HG02840 (cell line): ENCODE measurements around the gene NKD2.
"Not testable (repeated sequence)": the region's sequence is repeated elsewhere in the genome, so short reads cannot be mapped to it uniquely, and the experiment has no call there.

Experiments
- ATAC-seq: cut with Tn5 transposase; IDR thresholded peaks from one replicate; pipeline ENCODE4 v1.9.1; 2021; ENCODE audit warnings: mild to moderate bottlenecking, moderate library complexity, moderate number of reproducible peaks; ENCODE audit not compliant: unreplicated experiment, low FRiP score

NKD2 gene

GRCh38 chr5:1011741-1012312 lies 3.2 kb downstream of the NKD2 start:
- ATAC-seq = no peak

DNA sequence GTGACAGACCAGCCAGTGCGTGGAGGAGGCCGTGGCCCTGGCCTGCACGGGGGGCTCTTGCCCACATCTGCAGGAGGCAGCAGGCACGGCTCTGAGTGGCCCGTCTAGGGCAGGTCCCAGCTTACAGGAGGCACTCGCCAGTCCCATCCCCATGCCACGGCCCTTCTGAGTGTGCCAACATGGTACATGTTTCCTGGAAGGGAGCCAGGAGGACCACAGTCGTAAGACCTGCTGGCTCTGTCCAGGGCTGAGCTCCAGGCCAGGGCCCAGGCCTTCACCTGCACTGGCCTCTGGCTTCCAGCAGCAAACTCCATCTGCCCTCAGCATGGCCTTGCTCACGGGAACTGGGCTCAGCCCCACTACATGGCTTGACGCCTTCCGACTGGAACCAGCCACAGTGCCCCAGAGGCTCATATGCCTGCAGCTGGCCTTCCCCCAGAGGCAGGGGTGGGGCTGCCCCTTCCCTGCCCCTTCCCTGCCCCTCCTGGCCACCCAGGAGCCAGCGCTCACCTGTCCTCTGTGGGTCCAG lies 3.8 kb downstream of the NKD2 start:
- ATAC-seq = no peak

DNA sequence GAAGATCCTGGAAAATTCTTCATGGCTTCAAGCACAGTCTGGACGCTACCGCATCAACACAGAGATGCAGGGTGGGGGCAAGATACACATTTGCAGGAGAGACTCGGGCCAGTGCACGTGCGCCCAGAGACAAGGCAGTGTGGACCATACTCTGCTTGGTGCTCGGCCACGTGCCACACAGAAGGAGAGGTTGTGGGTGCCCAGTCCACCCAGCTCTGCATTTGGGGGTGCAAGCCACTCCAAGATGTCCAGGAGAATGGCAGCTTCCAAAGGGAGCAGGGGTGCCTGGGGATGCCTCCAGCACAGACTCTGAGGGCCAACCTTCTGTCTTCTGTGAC lies 4.3 kb downstream of the NKD2 start:
- ATAC-seq = no peak

- no peak for ATAC-seq
Measured at GRCh38 chr5:1013238-1013947, 4.8 kb downstream of the NKD2 start.

DNA sequence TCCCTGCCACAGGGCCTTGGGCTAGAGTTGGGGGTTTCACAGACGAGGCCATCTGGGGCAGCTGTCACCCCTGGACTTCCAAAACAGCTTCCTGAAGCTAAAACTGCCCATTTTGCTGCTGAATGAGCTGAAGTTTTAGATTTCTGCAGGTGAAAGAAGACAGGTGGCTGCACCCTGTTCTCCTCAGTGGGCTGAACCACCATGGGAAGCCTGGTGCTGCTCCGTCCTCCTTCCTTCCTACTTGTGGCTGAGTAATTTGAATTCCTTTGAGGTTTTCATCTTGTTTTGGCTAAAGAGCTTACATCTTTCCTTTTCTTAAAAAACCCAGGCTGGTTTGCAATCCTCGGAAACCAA lies 5.3 kb downstream of the NKD2 start:
- ATAC-seq = no peak

DNA sequence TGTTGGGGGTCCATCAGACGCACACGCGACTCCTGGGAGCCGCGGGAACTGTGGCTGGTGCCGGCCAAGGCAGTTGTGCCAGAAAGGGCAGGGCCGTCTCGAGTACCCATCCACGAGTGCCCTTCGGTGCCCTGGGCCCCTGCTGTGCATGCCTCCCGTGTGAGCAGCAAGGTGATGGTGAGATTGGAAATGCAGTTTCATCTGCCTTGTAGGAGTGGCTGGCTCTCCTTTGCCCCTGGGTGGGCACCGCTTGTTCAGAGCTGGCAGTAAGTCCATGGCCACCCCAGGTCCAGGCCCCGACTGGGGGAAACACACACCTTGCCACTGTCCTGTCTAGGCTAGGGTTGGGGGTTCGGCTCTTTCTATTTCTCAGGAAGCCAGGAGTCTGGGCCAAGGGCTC lies 5.7 kb downstream of the NKD2 start:
- ATAC-seq = no peak

DNA sequence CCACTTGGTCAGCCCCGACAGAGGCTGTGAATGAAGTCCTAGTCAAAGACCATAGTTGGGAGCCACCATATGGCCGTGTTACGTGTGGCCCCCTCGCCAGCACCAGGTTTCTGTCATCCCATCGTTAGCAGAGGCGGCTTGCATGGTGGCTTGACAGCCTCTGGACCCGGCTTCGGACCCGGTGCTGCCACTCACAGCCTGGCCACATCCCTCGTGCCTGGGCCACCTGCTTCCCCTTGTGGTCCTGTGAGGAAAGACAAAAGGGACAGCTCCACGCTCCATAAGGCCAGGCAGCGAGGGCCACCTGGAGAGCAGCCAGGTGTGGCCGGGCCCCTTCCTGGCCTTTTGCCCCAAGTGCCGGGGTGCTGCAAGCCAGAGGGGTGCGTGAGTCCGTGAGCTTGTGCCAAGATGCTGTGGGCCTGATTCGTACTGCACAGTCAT lies 6.2 kb downstream of the NKD2 start:
- ATAC-seq = no peak

DNA sequence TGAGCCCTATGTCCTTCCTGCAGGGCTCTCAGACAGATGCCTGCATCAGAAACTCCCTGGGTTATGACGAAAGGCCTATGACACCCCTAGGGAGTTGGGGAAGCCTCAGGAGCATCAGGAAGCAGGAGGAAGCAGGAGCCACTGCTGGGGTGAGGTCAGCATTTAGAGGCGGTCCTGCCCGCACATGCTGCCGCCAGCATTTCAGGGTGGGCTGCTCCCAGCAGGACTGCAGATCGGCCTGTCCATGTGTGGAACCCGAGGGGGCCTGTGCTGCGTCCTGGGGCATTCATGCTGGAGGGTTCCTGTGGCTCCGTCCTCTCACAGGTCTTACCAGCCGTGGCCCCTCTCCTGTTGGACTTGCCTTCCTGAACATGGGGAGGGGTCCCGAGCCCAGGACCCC lies 6.9 kb downstream of the NKD2 start:
- ATAC-seq = no peak

GRCh38 chr5:1016036-1016435 lies 7.4 kb downstream of the NKD2 start:
- no peak for ATAC-seq

GRCh38 chr5:1016476-1016875 lies 7.9 kb downstream of the NKD2 start:
- no peak for ATAC-seq

DNA sequence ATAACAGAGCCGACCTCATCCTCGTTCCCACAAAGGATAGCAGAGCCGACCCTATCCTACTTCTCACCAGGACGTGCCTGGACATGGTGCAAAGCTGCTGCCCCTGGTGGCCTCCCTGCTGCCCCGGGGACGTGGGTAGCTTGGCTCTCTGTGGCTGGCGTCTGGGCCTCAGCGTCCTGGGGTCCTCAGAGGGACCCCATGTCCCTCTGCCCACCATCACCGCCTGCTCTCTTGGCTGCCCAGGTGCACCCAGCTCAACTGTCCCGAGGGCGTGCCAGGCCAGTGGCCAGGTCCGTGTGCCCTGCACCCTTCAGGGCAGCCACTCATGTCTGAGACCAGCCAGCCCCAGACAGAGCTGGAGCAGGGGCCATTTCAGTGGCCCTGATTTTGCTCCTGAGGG lies 8.5 kb downstream of the NKD2 start:
- ATAC-seq = no peak

DNA sequence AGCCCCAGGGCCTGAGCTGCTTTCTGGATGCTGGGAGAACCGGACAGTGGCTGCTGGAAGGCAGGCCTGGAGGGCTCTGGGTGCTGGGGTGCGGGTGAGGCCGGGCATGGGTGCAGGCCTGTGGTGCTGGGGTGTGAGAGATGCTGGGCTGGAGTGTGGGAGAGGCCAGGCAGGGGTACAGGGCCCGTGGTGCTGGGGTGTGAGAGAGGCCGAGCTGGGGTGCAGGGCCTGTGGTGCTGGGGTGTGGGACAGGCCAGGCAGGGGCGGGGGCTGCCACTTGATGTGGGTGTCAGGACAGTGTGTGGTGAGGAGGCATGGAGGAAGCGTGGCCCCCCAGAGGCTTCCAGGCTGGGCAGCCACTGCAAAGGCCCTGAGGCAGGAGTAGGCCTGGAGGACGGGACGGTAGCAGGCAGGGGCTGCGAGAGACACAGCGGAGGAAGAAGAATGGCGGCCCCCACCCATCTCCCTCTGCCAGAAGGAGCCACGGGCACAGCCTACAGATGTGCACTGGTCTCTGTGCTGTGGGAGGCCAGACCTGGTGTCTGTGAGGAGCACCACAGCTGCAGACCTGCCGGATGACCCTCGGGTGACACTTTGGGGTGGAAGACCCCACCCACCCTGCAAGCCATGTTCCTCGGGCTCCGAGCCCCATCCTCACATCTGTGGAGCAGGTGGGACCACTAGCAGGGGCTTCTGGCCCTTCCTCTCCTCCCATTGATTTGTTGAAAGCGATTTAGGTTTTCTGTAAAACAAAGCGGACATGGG lies 9.3 kb downstream of the NKD2 start:
- no peak for ATAC-seq

DNA sequence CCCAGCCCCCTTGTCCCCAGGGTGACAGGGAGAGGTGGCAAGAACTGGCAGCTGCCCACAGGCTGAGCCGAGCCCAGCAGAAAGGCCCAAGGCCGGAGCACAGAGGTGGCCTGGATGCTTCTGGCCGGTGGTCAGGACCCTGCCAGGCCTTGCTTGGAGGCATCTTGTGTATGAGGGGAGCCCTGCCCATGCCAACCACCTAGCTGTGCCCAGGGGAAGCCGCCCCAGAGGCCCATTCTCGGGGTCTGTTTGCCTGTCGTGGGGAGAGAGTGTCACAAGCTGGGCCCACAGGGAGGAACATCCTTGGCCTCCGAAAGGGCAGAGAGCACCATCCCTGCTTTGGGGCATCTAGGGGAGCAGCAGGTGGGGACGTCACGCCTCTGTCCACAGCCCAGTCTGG lies 10.0 kb downstream of the NKD2 start:
- no peak for ATAC-seq

DNA sequence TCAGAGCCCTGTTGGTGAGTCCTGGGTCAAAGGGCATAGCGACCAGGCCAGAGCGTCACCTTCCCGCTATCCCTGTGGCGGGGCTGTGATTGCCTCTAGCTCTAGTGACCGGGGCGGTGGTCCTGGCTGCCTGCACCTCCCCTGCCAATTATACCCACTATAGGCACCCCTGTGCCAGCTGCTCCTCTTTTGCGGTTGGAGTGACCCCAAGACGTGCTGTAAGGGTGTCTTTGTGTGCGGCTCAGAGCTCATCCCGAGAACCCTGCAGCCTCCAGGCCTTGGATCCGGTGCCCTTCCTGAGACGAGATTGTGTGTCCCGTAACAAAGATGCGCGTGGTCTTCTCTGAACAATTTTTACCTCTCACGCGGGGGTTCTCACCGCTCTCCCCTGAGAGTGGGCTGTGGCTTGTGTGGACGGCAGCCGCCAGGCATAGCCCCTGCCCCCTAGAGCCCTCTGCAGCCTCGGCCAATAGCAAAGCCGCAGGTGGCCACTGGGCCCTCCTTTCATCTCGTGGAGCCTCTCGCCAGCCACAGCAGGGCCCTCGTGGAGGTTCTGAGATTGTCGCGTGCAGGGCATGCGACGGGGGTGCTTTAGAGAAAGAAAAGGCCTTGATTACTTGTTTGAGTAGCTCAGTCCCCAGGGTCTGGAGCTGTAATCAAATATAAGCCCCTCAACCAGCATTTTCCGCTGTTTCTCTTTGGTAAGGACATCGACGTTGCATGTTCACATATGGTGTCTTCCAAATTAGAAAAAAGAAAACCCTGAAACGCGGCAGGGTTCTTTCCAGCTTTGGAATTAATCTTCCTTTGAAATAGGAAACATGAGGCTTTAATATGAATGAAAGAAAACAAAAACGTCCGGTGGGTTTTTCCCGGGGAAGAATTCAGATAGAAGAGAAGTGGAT lies 10.7 kb downstream of the NKD2 start:
- no peak for ATAC-seq

DNA sequence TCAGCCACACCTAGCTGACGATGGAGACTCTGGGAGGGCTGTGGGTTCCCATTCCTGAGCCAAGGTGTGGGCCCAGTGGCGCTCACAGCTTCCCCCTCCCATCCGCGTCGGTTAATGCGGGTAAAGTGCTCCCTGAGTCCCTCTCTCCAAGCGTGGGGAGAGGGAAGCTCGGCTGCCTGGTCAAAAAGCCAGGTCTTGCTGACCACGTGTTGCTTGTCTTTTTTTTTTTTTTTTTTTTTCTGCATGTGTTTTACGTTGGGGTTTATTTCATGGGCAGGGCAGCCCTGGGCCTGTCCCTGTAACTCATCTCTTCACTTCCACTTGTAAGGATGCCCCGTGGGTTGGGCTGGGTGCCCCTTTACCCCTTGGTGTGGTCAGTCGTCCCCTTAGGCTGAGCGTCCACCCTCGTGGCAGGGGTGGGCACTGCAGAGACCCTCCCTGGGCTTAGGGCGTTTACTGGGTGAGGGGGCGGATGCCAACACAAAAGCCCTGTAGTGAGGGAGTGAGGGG lies 11.9 kb downstream of the NKD2 start:
- ATAC-seq = no peak

DNA sequence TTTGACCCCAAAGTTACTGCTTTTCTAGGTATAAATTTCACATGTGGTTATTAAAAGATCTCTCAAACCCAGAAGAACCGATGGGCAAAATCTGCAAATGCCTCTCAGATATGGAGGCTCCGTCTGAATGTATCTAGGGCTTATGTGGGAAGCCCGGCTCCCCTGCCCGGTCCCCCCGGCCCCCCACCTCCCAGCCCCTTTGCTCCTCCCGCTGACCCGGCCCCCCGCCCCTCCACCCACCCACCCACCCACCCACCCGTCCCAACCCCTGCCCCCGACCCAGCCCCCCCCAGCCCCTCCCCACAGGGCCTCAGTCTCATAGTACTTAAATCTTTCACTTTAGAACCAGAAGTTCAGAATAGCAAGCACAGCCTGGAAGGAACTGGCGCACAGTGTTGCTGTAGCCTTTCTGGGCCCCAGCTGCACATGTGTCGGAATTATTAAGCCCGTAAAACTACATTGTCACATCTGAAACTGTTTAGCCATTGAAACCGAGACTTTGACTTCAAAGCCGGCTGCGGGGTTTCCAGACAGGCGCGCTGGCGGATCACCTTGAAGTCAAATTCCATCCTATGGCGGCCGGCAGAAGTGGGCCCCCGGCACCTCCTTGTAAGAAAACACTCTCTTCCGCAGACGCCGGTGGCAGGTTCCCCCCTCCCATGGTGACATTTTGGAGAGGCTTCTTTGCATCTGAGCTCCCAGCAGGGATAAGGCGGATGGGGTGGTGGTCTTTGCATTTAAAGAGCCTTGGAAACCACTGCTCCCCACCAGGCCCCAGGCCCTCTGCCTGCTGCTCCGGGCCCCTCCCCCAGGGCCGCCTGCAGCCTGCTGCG lies 12.8 kb downstream of the NKD2 start:
- ATAC-seq = no peak

GRCh38 chr5:1021969-1022336 lies 13.4 kb downstream of the NKD2 start:
- ATAC-seq = not testable (repeated sequence)

- no peak for ATAC-seq
Measured at GRCh38 chr5:1026700-1027621, 18.4 kb downstream of the NKD2 start.
